Right lung (tissue), 5 donors: ENCODE measurements around the gene GPC6. TPM values are rescaled to one million over a fixed set of nuclear protein-coding genes. Genes with fewer than 3 reads are reported as not detected.

Source experiments
- DNase-seq, 2 donors: peaks; one replicate each; pipeline ENCODE4 v3.0.0-alpha.2; 2013
- polyA plus RNA-seq, 5 donors: library from polyadenylated mRNA; unstranded; fragments of 120-200 nt; gene quantifications; one replicate each; pipeline versions ENCODE4 v1.2.1 to v1.2.3, GENCODE V29; 2013; ENCODE audit warnings: inconsistent platforms in 1 of 5, low replicate concordance in 1 of 5; ENCODE audit not compliant: insufficient read length in 5 of 5, insufficient read depth in 1 of 5

GPC6 gene
- polyA plus RNA-seq, 5 donors: 13.5 to 27.1 (median 21.9) TPM

- no peak for DNase-seq
These were observed 867.2 kb downstream of the GPC6 start for GRCh38 chr13:94093652-94094315.

GRCh38 chr13:94109715-94110374 is 883.2 kb downstream of the GPC6 start:
- no peak for DNase-seq

- no peak for DNase-seq
These were observed 885.6 kb downstream of the GPC6 start for GRCh38 chr13:94112227-94112626.

GRCh38 chr13:94112731-94113130 is 886.1 kb downstream of the GPC6 start:
- no peak for DNase-seq

GRCh38 chr13:94113245-94113644 is 886.6 kb downstream of the GPC6 start:
- DNase-seq: no peak

GRCh38 chr13:94114166-94114565 is 887.6 kb downstream of the GPC6 start:
- DNase-seq: no peak

- no peak for DNase-seq
These were observed 888.4 kb downstream of the GPC6 start for GRCh38 chr13:94115054-94115453.

- peak in 1 of 2 donors; percentile 25 for DNase-seq
These were observed 892.8 kb downstream of the GPC6 start for GRCh38 chr13:94119360-94119936.

- DNase-seq: no peak
These were observed 894.3 kb downstream of the GPC6 start for GRCh38 chr13:94120878-94121277.

GRCh38 chr13:94121686-94122085 is 895.1 kb downstream of the GPC6 start:
- no peak for DNase-seq

- no peak for DNase-seq
These were observed 895.8 kb downstream of the GPC6 start for GRCh38 chr13:94122300-94122915.

GRCh38 chr13:94123557-94123956 is 897.0 kb downstream of the GPC6 start:
- no peak for DNase-seq

- DNase-seq: peak in 1 of 2 donors; percentile 24
These were observed 901.8 kb downstream of the GPC6 start for GRCh38 chr13:94128430-94128829.

- no peak for DNase-seq
These were observed 902.9 kb downstream of the GPC6 start for GRCh38 chr13:94129490-94129894.

GRCh38 chr13:94138831-94139230 is 912.2 kb downstream of the GPC6 start:
- DNase-seq: no peak

GRCh38 chr13:94139393-94139995 is 912.9 kb downstream of the GPC6 start:
- DNase-seq: no peak

- no peak for DNase-seq
These were observed 913.4 kb downstream of the GPC6 start for GRCh38 chr13:94140027-94140426.

- no peak for DNase-seq
These were observed 913.9 kb downstream of the GPC6 start for GRCh38 chr13:94140511-94140910.

- DNase-seq: no peak
These were observed 917.2 kb downstream of the GPC6 start for GRCh38 chr13:94143624-94144350.

- DNase-seq: no peak
These were observed 919.4 kb downstream of the GPC6 start for GRCh38 chr13:94145966-94146365.

GRCh38 chr13:94153586-94153985 is 927.0 kb downstream of the GPC6 start:
- no peak for DNase-seq

- DNase-seq: no peak
These were observed 927.8 kb downstream of the GPC6 start for GRCh38 chr13:94154367-94154766.
